ENCODE data around the gene ZNF581.

- no peak for TF ChIP-seq CTCF (conservative IDR thresholded peaks at IDR 0.05; ENCODE audit: low read depth, low read length)
- TF ChIP-seq EZH2 (IDR thresholded peaks at IDR 0.05; ENCODE audit: low read length, unreplicated experiment) = no peak
- TF ChIP-seq EZH2phosphoT487 (IDR thresholded peaks at IDR 0.05; ENCODE audit: borderline replicate concordance, low read length) = no peak
These were observed 40.2 kb downstream of the ZNF581 start for GRCh38 chr19:55683449-55684261.
